GM21528 (cell line): ENCODE results near the gene QKI.
A peak's percentile ranks its signal among the peaks of the same experiment; 100 is the strongest.
"Not testable (repeated sequence)": the region's sequence is repeated elsewhere in the genome, so short reads cannot be mapped to it uniquely, and the experiment has no call there.

Source experiments
- ATAC-seq: cut with Tn5 transposase; IDR thresholded peaks from one replicate; pipeline ENCODE4 v1.9.1; 2021; ENCODE audit warnings: mild to moderate bottlenecking, moderate library complexity; ENCODE audit not compliant: unreplicated experiment, low FRiP score

The QKI gene

DNA sequence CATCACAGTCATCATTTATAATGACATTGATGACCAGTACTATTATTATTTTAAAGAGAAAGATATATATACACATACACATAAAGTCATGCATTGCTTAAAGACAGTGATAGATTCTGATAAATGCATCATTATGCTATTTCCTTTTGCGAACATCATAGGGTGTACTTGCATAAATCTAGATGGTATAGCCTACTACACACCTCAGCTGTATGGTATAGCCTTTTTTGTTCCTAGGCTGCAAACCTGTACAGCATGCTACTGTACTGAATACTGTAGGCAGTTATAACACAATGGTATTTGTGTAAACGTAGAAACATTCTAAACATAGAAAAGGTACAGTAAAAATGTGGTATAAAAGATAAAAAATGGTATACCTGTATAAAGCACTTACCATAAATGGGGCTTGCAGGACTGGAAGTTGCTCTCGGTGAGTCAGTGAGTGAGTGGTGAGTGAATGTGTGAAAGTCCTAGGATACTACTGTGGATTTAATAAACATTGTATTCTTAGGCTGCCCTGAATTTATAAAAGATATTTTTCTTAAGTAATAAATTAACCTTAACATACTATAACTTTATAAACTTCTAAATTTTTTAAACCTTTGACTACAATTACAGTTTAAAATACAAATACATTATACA is 23.9 kb downstream of the QKI start:
- ATAC-seq, result no peak

DNA sequence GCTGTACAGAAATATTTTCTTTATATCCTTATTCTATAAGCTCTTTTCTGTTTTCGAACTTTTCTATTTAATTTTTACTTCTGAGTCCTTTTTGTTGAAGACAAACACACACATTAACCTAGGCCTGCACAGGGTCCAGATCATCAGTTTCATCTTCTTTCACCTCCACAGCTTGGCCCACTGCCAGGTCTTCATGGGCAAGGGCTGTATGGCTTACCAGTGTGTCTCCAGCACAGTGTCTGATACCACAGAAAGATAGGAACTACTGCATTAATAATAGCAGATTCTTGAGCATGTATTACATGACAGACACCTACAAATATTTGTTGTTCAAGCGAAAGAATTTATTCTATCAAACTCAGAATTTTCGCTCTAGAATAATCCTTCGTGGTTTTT is 24.4 kb downstream of the QKI start:
- no peak for ATAC-seq

GRCh38 chr6:163439390-163439789 is 24.9 kb downstream of the QKI start:
- ATAC-seq, result not testable (repeated sequence)

- ATAC-seq, result no peak
Observed at GRCh38 chr6:163439997-163440396, 25.5 kb downstream of the QKI start.

GRCh38 chr6:163442336-163442735 is 27.8 kb downstream of the QKI start:
- no peak for ATAC-seq

GRCh38 chr6:163444077-163444476 is 29.6 kb downstream of the QKI start:
- ATAC-seq, result no peak

- no peak for ATAC-seq
Observed at GRCh38 chr6:163446549-163446948, 32.0 kb downstream of the QKI start.

DNA sequence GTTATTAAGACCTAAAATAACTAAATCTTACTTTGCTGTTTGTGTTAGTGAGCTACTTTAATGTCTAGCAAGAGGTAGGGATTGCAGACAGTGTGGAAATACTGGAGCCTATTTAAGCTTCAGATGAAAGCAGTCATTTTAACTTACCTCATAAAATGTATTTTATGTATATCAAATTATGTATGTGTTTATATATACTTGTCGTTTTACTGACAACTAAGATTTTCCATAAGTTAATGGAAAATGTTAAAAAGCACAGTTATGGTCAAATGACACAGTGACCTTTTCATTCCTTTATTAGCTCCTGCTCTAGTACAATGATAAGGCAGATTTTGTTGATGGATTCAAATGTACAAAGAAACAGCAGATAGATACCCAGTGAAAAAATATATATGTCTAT is 34.6 kb downstream of the QKI start:
- ATAC-seq, result no peak

DNA sequence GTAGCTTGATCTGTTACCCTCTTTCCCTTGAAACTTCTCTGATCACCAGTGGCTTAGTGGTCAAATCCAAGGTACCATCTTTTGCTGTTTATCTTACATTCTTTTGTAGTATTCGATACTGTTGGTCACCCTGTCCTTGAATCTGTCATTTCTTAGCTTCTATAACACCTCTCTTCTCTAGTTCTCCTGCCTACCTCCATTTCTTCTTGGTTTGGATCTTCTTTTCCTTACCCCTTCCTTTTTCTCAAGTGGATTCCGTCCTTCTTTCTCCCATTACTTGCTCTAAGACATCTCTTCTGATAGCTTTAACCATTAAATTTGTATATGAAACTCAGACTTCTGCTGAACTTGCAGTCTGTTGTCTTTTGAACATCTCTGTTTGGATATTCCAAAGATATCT is 39.9 kb downstream of the QKI start:
- ATAC-seq, result no peak

DNA sequence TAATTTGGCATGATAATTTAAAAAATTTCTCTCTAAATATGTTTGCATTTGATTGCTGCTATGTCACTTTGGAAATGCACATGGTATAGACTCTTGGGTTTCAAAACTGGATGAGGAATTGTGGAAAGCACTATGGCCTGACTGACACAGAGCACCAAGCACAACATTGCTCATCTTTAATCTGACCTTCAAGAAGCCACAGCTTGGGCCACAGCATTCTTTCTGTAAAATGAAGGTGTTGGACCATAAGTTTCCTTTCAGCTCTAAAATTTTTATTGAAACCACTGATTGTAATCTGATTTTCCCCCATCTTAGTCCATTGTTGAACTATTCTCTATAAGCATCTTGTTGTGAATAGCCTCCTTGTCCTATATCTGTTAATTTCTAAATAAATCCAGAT is 41.0 kb downstream of the QKI start:
- no peak for ATAC-seq

GRCh38 chr6:163457637-163458561 is 43.4 kb downstream of the QKI start:
- no peak for ATAC-seq

DNA sequence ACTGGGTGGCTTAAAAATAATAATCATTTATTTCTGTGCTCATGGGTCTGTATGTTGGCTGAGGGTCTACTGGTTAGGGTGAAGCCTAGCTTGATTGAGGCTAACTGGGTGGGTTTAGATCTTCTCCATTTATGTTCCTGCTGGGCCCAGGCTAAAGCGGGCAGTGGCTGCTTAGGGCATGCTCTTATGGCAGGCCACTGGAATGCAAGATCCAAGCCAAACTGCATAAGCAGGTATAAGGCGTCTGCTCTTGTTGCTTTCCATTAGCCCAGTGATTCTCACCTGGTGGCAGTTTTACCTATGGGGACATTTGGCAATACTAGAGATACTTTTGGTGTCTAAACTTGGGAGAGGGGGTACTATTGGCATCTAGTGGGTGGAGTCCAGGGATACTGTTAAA is 44.5 kb downstream of the QKI start:
- no peak for ATAC-seq

DNA sequence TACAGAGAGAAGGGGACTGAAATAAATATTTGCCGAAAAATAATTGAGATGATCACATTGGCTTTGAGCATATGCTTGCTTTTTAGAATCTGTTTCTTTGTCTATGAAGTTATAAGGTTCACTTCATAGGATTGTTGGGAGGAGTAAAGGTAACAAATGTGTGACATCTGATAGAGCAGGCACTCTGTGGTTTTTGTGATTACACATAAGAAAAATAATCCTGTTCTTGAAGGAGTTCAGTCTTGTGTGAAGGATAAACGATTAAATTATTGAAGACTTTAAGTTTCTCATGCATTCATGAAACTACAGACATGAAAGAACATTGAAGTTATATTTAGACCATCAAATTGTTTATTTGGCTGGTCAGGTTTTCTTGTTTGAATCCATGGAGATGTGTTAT is 45.0 kb downstream of the QKI start:
- no peak for ATAC-seq

GRCh38 chr6:163460307-163460782 is 45.8 kb downstream of the QKI start:
- peak; percentile 82 for ATAC-seq

GRCh38 chr6:163461696-163462095 is 47.2 kb downstream of the QKI start:
- no peak for ATAC-seq

- ATAC-seq, result no peak
Observed at GRCh38 chr6:163463180-163463579, 48.7 kb downstream of the QKI start.

DNA sequence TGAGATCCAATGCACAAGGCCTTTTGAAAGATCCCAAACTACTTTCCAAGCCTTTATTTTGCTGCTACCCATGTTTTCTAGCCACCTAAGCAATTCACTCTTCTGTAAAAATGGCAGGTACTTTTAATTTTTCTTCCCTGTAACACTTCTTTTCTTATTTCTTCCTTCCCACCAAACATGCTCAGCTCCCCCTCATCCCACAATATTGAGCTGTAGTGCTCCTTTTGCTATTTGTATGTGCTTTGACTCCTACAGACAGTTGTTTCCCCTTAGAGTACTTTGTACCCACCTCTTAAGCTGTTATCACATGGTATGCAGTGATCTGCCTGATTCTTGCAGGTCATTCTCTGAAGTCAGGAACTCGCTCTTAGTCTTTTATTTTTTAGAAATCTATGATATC is 49.3 kb downstream of the QKI start:
- ATAC-seq, result no peak

DNA sequence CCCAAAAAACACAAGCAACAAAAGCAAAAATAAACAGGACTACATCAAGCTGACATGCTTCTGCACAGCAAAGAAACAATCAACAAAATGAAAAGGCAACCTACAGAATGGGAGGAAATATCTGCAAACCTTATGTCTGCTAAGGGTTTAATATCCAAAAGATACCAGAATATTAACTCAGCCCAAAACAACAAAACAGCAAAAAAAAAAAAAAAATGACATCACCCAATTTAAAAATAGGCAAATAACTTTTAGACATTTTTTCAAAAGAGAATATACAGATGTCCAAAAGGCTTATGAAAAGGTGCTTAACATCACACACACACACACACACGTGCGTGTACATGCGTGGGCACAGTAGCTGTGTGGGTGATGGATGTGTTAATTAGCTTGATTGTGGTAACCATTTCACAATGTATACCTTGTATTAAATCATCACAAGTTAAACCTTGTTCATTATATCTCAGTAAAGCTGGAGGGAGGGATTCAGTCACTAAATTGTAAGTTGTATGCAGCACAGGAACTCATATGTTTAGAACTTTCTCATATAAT is 52.4 kb downstream of the QKI start:
- ATAC-seq, result no peak

- ATAC-seq, result no peak
Observed at GRCh38 chr6:163468738-163469137, 54.2 kb downstream of the QKI start.

- ATAC-seq, result no peak
Observed at GRCh38 chr6:163469459-163469985, 55.0 kb downstream of the QKI start.

DNA sequence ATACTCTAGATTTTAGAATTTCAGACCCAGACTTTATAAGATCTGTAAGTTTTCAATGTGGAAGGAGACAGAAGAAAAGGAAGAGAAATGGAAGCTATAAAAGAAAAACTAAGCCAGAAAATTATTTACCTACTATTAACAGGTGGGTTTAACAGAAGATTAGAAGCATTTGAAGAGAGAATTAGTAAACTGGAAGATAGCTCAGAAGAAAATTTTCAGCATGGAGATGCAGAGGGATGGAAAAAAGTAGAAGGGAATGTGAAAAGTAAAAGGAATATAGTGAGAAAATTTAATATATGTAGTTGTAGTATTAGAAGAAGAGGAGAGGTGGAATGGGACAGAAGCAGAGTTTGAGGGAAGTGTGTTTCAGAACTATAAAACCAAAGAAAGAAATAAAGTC is 56.1 kb downstream of the QKI start:
- ATAC-seq, result no peak
